GM12878 (cell line): ENCODE data around the gene BBX.

Experiments
- BCL3 ChIP-seq: IDR thresholded peaks from 2 replicates; pipeline ENCODE4 v1.6.1; 2011; ENCODE audit warnings: borderline replicate concordance, low read depth, mild to moderate bottlenecking, moderate library complexity, low read length; ENCODE audit not compliant: insufficient read depth, poor library complexity, severe bottlenecking
- CHD2 ChIP-seq: IDR thresholded peaks from 2 replicates; pipeline ENCODE4 v1.6.1; 2011; ENCODE audit warnings: low read depth, low read length, improper control_type of control experiment, borderline replicate concordance
- CHD4 ChIP-seq: fragments of 200-600 bp; sonication (generic); IDR thresholded peaks from 2 replicates; pipeline ENCODE4 v1.6.1; 2016; ENCODE audit warnings: mild to moderate bottlenecking
- CTCF ChIP-seq, 3 experiments: IDR thresholded peaks in 2 of 3; conservative IDR thresholded peaks in 1 of 3; 2 replicates each; pipeline ENCODE4 v1.5.1; 2011; ENCODE audit warnings: low read depth in 3 of 3, low read length in 3 of 3, mild to moderate bottlenecking in 3 of 3, control low read depth in 2 of 3, moderate library complexity in 2 of 3, inconsistent platforms in 1 of 3, mixed read lengths in 1 of 3; ENCODE audit not compliant: control insufficient read depth in 2 of 3, insufficient read depth in 1 of 3; ENCODE audit errors: extremely low read depth in 1 of 3
- ELK1 ChIP-seq: IDR thresholded peaks from 2 replicates; pipeline ENCODE4 v1.6.1; 2012; ENCODE audit warnings: low read depth, low read length, improper control_type of control experiment
- EP300 ChIP-seq, 2 experiments: fragments of 150-350 bp in 1 of 2; IDR thresholded peaks; 2 replicates each; pipeline ENCODE4 v1.6.1; 2011 to 2012; ENCODE audit warnings: low read depth in 2 of 2, low read length in 2 of 2, borderline replicate concordance in 1 of 2, improper control_type of control experiment in 1 of 2, inconsistent platforms in 1 of 2; ENCODE audit not compliant: control insufficient read depth in 1 of 2
- EZH2 ChIP-seq: IDR thresholded peaks from 2 replicates; pipeline ENCODE4 v1.6.1; 2012; ENCODE audit warnings: low read depth, mild to moderate bottlenecking, control low read depth, inconsistent platforms, low read length, borderline replicate concordance; ENCODE audit not compliant: control insufficient read depth
- FOS ChIP-seq: IDR thresholded peaks from 3 replicates; pipeline ENCODE4 v1.6.1; 2011; ENCODE audit warnings: borderline replicate concordance; ENCODE audit not compliant: insufficient read length; ENCODE audit errors: extremely low read depth
- GABPA ChIP-seq: IDR thresholded peaks from 2 replicates; pipeline ENCODE4 v1.6.1; 2014; ENCODE audit warnings: antibody characterized with exemption, low read depth, mild to moderate bottlenecking, inconsistent platforms
- MAX ChIP-seq: IDR thresholded peaks from 2 replicates; pipeline ENCODE4 v1.6.1; 2012; ENCODE audit warnings: low read depth, low read length, improper control_type of control experiment
- MTA2 ChIP-seq: fragments of 450-650 bp; IDR thresholded peaks from 2 replicates; pipeline ENCODE4 v1.6.1; 2016; ENCODE audit warnings: low read depth, mild to moderate bottlenecking, moderate library complexity
- POLR2A ChIP-seq: IDR thresholded peaks from 2 replicates; pipeline ENCODE4 v1.6.1; 2011; ENCODE audit warnings: low read depth, mild to moderate bottlenecking, low read length
- REST ChIP-seq: IDR thresholded peaks from 2 replicates; pipeline ENCODE4 v1.6.1; 2012; ENCODE audit warnings: mild to moderate bottlenecking, low read depth, low read length
- RFX5 ChIP-seq: IDR thresholded peaks from 2 replicates; pipeline ENCODE4 v1.6.1; 2011; ENCODE audit warnings: low read depth, low read length, improper control_type of control experiment

- TF ChIP-seq REST (no peak), ELK1 (no peak), MAX (no peak), RFX5 (no peak), POLR2A (no peak), CTCF (IDR thresholded peaks at IDR 0.05 in 2 of 3, conservative IDR thresholded peaks at IDR 0.05 in 1 of 3; ENCODE audit: control insufficient read depth in 2 of 3, extremely low read depth in 1 of 3, insufficient read depth in 1 of 3, low read depth in 3 of 3, low read length in 3 of 3) (no peak), BCL3 (no peak), EZH2 (no peak), CHD2 (no peak), CHD4 (no peak), FOS (no peak), GABPA (no peak), EP300 (IDR thresholded peaks at IDR 0.05; ENCODE audit: borderline replicate concordance in 1 of 2, control insufficient read depth in 1 of 2, low read depth in 2 of 2, low read length in 2 of 2) (no peak), MTA2 (no peak)
Measured at GRCh38 chr3:107813026-107813425, 290.3 kb downstream of the BBX start.
